Measurements from ENCODE around the gene CAMTA1. TPM values are rescaled to one million over a fixed set of nuclear protein-coding genes. Genes with fewer than 3 reads are reported as not detected.

CAMTA1 gene
- total and polyA plus RNA-seq, 9 of the 15 experiments (the other 6 are each of a cell fraction or from before 2014, with no cell fraction given), result 43.9 to 161 (median 65.9) TPM

GRCh38 chr1:7113136-7113535 is 327.9 kb downstream of the CAMTA1 start:
- Histone ChIP-seq H3K36me3 (ENCODE audit: control insufficient read depth, insufficient read depth, low read length) (no peaks in the 10 kb centered on the region), H3K4me1 (replicated peaks in 1 of 2; ENCODE audit: control insufficient read depth in 2 of 2, insufficient read depth in 2 of 2, low read length in 2 of 2) (no peaks in the 10 kb centered on the region), H3K79me2 (ENCODE audit: control insufficient read depth, insufficient read depth, low read length) (no peaks in the 10 kb centered on the region), H3K9me3 (replicated peaks; ENCODE audit: control insufficient read depth, insufficient read depth, low read depth, low read length) (no peaks in the 10 kb centered on the region; the same call in 1 of the 2 replicates), H3K4me2 (ENCODE audit: insufficient read depth, low read length) (no peak overlapping the region), H3K27me3 (ENCODE audit: control insufficient read depth in 2 of 2, insufficient read depth in 2 of 2, low read length in 2 of 2) (peaks cover 0 to 33% of the 10 kb centered on the region in 2 experiments; a peak in 4 of 5 replicates), H2AFZ (ENCODE audit: low read depth, low read length) (no peak overlapping the region), H4K20me1 (replicated peaks; ENCODE audit: control insufficient read depth, insufficient read depth, low read length) (no peaks in the 10 kb centered on the region), H3K4me3 (no peak overlapping the region), H3K9me1 (ENCODE audit: control insufficient read depth, insufficient read depth, low read length) (peaks cover 8% of the 10 kb centered on the region), H3K9ac (ENCODE audit: insufficient read depth in 1 of 2, low read depth in 2 of 2, low read length in 2 of 2) (no peak overlapping the region), H3K27ac (ENCODE audit: extremely low read depth, low read depth, low read length) (no peak overlapping the region)
- in situ Hi-C loops (cut with MboI), result no loop called here
- CTCF ChIA-PET (ENCODE audit: low intra/inter-chr PET ratio), result no interaction called here
- POLR2A ChIA-PET, result no interaction called here
- WGBS (ENCODE audit: insufficient coverage, low coverage, missing lambda C conversion rate), result 1% methylated on average over 7 of the region's 8 CpGs
- no peak for DNase-seq (ENCODE audit: extremely low read depth in 1 of 4, low spot score in 3 of 4)
- no TSS peak for BruUV-seq (replicated peaks)
- ATAC-seq, result no peak
- intact Hi-C loops (cut with micrococcal nuclease), result no loop called here
- no peak for FAIRE-seq
- TF ChIP-seq CBX3 (IDR thresholded peaks at IDR 0.05; ENCODE audit: borderline replicate concordance in 1 of 2, low read length in 2 of 2) (no peak), ZNF609 (CRISPR knock-in tag; IDR thresholded peaks at IDR 0.05; ENCODE audit: borderline replicate concordance) (no peak), ZBTB2 (IDR thresholded peaks at IDR 0.05) (no peak), ZNF707 (CRISPR knock-in tag; conservative IDR thresholded peaks at IDR 0.05) (no peak), SIX5 (IDR thresholded peaks at IDR 0.05; ENCODE audit: borderline replicate concordance in 1 of 2, insufficient read depth in 1 of 2, low read depth in 1 of 2, low read length in 2 of 2) (no peak), ZNF124 (CRISPR knock-in tag; IDR thresholded peaks at IDR 0.05) (no peak), ZNF436 (CRISPR knock-in tag; IDR thresholded peaks at IDR 0.05) (no peak), MIER1 (IDR thresholded peaks at IDR 0.05; ENCODE audit: low read depth) (no peak), HNRNPUL1 (IDR thresholded peaks at IDR 0.05; ENCODE audit: low read length) (no peak), ZNF282 (CRISPR knock-in tag; IDR thresholded peaks at IDR 0.05) (no peak), CBX5 (IDR thresholded peaks at IDR 0.05; ENCODE audit: borderline replicate concordance, low read depth) (no peak)
- TF ChIP-seq, protein P1, sequence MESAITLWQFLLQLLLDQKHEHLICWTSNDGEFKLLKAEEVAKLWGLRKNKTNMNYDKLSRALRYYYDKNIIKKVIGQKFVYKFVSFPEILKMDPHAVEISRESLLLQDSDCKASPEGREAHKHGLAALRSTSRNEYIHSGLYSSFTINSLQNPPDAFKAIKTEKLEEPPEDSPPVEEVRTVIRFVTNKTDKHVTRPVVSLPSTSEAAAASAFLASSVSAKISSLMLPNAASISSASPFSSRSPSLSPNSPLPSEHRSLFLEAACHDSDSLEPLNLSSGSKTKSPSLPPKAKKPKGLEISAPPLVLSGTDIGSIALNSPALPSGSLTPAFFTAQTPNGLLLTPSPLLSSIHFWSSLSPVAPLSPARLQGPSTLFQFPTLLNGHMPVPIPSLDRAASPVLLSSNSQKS (CRISPR knock-in tag; IDR thresholded peaks at IDR 0.05), result no peak
- TF ChIP-seq, protein P2, sequence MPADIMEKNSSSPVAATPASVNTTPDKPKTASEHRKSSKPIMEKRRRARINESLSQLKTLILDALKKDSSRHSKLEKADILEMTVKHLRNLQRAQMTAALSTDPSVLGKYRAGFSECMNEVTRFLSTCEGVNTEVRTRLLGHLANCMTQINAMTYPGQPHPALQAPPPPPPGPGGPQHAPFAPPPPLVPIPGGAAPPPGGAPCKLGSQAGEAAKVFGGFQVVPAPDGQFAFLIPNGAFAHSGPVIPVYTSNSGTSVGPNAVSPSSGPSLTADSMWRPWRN (IDR thresholded peaks at IDR 0.05; ENCODE audit: low read depth), result no peak
- TF ChIP-seq, protein P3, sequence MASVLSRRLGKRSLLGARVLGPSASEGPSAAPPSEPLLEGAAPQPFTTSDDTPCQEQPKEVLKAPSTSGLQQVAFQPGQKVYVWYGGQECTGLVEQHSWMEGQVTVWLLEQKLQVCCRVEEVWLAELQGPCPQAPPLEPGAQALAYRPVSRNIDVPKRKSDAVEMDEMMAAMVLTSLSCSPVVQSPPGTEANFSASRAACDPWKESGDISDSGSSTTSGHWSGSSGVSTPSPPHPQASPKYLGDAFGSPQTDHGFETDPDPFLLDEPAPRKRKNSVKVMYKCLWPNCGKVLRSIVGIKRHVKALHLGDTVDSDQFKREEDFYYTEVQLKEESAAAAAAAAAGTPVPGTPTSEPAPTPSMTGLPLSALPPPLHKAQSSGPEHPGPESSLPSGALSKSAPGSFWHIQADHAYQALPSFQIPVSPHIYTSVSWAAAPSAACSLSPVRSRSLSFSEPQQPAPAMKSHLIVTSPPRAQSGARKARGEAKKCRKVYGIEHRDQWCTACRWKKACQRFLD (CRISPR knock-in tag; IDR thresholded peaks at IDR 0.05), result no peak
